NCI-H2196 (cell line): ENCODE data around the gene CCDC183.

Source experiments
- DNase-seq: peaks from one replicate; lab custom pipeline; 2025; ENCODE audit not compliant: unreplicated experiment; lab: John Stamatoyannopoulos, UW

The CCDC183 gene

DNA sequence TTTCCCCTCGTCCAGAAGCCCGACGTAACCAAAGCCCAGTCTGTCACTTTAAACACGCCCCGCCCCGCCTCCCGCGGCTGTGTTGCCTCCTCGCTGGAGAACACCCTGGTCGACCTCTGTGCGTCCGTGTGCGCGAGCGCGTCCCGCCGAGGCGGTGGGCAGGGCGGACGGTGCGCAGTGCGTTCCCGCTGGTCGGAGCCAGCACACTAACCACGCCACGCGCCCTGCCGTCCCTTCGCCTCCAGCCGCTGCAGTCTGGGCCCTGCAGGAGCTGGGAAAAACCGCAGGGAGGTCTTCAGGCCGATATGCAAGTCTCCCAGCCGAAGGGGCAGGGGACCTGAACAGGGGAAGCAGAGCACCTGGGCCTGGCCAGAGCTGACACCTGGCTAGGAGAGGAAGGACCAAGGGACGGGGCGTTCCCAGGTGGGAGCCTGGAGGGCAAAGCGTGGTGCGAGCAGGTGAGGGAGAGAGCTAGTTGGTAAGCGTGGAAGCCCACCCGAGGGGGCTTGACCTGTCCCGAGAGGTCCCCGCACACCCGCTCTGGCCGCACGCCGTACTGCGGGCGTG is 51.8 kb downstream of the CCDC183 start:
- DNase-seq, result peak; percentile 84

GRCh38 chr9:136848393-136849037 is 52.4 kb downstream of the CCDC183 start:
- peak; percentile 52 for DNase-seq

- DNase-seq, result peak; percentile 98
Measured at GRCh38 chr9:136849038-136849959, 53.2 kb downstream of the CCDC183 start, which contains the start of gene PHPT1. Gene PHPT1 (plus strand): TSS chr9:136849409. CDS start chr9:136849431, 22 bp downstream.

- no peak for DNase-seq
Measured at GRCh38 chr9:136849960-136850865, 54.1 kb downstream of the CCDC183 start.

- no peak for DNase-seq
Measured at GRCh38 chr9:136850866-136851775, 55.0 kb downstream of the CCDC183 start.

DNA sequence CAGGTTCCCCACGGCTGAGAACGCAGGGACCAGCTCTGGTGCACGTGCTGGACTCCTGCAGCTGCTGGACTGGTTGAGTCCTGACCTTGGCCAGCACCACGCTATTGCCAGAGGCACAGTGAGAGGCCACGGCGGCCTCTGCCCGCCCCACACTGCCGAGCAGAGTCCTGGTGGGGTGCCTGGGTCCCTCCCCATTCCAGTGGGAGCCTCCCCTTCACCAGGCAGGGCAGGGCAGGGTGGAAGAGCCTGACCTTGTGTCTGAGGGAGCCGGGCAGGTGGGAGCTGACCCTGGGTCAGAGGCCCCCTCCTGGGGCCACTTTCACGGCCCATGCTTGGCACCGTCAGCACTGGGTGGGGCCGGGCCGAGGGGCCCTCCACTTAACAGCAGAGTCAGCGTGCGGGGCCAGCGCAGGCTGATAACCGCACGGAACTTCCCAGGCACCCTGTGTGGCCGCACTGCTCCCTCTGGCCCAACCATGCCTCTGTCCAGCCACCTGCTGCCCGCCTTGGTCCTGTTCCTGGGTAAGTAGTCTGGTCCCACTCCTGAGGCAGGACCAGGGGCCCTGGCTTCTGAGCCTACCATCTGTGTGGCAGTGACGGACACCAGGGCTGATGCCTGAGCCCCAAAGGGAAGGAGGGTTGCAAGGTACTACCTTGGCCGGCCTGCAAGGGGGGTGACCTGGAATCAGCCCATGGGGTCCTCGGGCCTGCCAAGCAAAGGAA is 56.0 kb downstream of the CCDC183 start, which contains the start of gene MAMDC4:
Gene MAMDC4 (plus strand): TSS at position 406 of the 723 bp plus-strand sequence. CDS start 71 bp downstream, at position 477.
- no peak for DNase-seq

DNA sequence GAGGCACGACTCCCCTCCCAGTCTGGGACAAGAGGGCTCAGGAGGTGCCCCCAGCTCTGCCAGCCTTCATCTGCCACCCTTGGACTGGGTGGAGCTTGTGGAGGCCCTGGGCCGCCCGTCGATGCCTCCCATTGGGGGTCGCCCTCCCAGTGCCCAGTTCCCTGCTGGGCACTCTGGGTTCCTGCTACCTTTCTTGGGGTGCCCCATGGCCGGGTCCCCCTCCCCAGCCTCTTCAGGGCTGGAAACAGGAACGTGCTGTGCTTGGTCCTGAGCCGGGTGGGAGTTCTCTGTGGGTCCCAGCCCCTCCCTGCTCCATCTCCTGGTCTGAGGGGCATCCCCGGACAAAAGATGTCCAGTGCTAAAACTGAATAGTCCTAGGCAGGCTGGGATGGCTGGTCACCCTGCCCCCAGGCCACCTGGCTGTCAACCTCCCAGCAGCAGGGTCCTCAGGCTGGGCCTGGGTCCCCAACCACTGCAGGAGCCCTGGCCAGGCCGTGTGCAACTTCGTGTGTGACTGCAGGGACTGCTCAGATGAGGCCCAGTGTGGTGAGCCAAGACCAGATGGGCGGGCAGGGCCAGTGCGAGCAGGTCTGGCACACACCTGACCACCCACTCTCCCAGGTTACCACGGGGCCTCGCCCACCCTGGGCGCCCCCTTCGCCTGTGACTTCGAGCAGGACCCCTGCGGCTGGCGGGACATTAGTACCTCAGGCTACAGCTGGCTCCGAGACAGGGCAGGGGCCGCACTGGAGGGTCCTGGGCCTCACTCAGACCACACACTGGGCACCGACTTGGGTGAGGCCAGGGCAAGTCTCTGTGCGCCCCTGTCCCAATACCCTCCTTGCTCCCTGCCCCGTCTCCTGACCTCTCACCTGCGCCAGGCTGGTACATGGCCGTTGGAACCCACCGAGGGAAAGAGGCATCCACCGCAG is 56.8 kb downstream of the CCDC183 start:
- DNase-seq, result no peak

- no peak for DNase-seq
Measured at GRCh38 chr9:136853596-136854112, 57.5 kb downstream of the CCDC183 start.

GRCh38 chr9:136854113-136854841 is 58.1 kb downstream of the CCDC183 start:
- DNase-seq, result no peak

DNA sequence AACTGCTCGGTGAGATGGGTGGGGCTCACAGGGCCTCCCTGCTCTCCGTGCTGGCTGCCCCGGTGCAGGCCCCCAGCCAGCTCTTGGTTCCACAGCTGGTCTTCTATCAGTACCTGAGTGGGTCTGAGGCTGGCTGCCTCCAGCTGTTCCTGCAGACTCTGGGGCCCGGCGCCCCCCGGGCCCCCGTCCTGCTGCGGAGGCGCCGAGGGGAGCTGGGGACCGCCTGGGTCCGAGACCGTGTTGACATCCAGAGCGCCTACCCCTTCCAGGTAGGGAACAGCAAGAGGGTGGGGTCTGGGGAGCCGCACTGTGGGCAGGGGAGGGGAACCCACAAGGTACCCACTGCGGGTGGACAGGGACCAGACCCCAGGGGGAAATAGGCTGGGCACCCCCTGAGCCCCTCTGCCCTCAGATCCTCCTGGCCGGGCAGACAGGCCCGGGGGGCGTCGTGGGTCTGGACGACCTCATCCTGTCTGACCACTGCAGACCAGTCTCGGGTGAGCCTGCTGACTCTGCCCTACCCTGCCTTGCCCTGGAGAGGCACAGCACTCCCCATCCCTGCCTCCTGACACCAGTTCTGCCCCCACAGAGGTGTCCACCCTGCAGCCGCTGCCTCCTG is 58.8 kb downstream of the CCDC183 start:
- DNase-seq, result no peak

DNA sequence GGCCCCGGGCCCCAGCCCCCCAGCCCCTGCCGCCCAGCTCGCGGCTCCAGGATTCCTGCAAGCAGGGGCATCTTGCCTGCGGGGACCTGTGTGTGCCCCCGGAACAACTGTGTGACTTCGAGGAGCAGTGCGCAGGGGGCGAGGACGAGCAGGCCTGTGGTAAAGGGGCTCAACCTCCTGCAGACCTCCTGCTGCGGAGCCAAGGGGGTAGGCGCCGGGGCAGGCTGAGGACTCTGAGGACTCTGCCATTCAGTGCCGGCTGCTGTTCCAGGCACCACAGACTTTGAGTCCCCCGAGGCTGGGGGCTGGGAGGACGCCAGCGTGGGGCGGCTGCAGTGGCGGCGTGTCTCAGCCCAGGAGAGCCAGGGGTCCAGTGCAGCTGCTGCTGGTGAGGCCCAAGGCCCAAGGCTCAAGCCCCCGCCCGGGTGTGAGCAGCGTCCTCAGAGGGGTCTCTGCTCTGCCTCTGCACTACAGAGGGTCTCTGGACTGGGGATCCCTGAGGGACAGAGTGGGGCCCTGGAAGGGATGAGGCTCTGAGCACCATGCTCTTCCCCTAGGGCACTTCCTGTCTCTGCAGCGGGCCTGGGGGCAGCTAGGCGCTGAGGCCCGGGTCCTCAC is 59.4 kb downstream of the CCDC183 start:
- DNase-seq, result no peak

GRCh38 chr9:136856079-136856476 is 59.9 kb downstream of the CCDC183 start:
- no peak for DNase-seq

- DNase-seq, result no peak
Measured at GRCh38 chr9:136856541-136857141, 60.5 kb downstream of the CCDC183 start.

DNA sequence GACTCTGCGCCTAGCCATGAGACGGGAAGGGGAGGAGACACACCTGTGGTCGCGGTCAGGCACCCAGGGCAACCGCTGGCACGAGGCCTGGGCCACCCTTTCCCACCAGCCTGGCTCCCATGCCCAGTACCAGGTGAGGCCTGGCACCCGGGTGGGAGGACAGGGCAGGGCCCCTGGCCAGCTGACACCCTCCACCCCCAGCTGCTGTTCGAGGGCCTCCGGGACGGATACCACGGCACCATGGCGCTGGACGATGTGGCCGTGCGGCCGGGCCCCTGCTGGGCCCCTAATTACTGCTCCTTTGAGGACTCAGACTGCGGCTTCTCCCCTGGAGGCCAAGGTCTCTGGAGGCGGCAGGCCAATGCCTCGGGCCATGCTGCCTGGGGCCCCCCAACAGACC is 61.0 kb downstream of the CCDC183 start:
- no peak for DNase-seq
